NCI-H82 treated with DMSO at 0.1 percent for 48 hours (cell line): ENCODE results near the gene WHAMM.

Experiments
- DNase-seq: peaks from one replicate; lab custom pipeline; 2025; ENCODE audit not compliant: unreplicated experiment; lab: John Stamatoyannopoulos, UW

The WHAMM gene

GRCh38 chr15:82833362-82833682 is 23.9 kb downstream of the WHAMM start:
- no peak for DNase-seq

GRCh38 chr15:82835391-82835917 is 26.0 kb downstream of the WHAMM start:
- no peak for DNase-seq

GRCh38 chr15:82838096-82838735 is 28.8 kb downstream of the WHAMM start:
- DNase-seq, result no peak

- DNase-seq, result no peak
Observed at GRCh38 chr15:82839136-82839535, 29.7 kb downstream of the WHAMM start.

- no peak for DNase-seq
Observed at GRCh38 chr15:82840166-82840565, 30.7 kb downstream of the WHAMM start.

- no peak for DNase-seq
Observed at GRCh38 chr15:82843566-82843965, 34.1 kb downstream of the WHAMM start.

GRCh38 chr15:82845686-82846085 is 36.3 kb downstream of the WHAMM start:
- no peak for DNase-seq

GRCh38 chr15:82846621-82847020 is 37.2 kb downstream of the WHAMM start:
- DNase-seq, result no peak

GRCh38 chr15:82847703-82848102 is 38.3 kb downstream of the WHAMM start:
- DNase-seq, result no peak

- no peak for DNase-seq
Observed at GRCh38 chr15:82848241-82848993, 39.0 kb downstream of the WHAMM start.

GRCh38 chr15:82849556-82850512 is 40.4 kb downstream of the WHAMM start:
- peak; percentile 88 for DNase-seq

- DNase-seq, result no peak
Observed at GRCh38 chr15:82850731-82851130, 41.3 kb downstream of the WHAMM start.

GRCh38 chr15:82851306-82851850 is 42.0 kb downstream of the WHAMM start:
- no peak for DNase-seq

GRCh38 chr15:82851981-82852511 is 42.6 kb downstream of the WHAMM start:
- DNase-seq, result peak; percentile 79

GRCh38 chr15:82852941-82853561 is 43.6 kb downstream of the WHAMM start:
- DNase-seq, result no peak

- DNase-seq, result no peak
Observed at GRCh38 chr15:82854554-82854953, 45.1 kb downstream of the WHAMM start.

GRCh38 chr15:82855286-82856100 is 46.1 kb downstream of the WHAMM start:
- DNase-seq, result no peak

- no peak for DNase-seq
Observed at GRCh38 chr15:82856397-82857170, 47.2 kb downstream of the WHAMM start.

GRCh38 chr15:82858932-82859331 is 49.5 kb downstream of the WHAMM start:
- no peak for DNase-seq
